ENCODE data around the gene MYL7. TPM values are rescaled to one million over a fixed set of nuclear protein-coding genes. Genes with fewer than 3 reads are reported as not detected.

The MYL7 gene
- polyA plus RNA-seq, 1 of the 3 experiments (the other 2 are of a cell fraction) = not detected

GRCh38 chr7:44159824-44160630 lies 18.9 kb upstream of the MYL7 start (continued):
- TF ChIP-seq CTCF (IDR thresholded peaks at IDR 0.05) (no peak), FOSL2 (IDR thresholded peaks at IDR 0.05; ENCODE audit: borderline replicate concordance, low read depth) (no peak), MXI1 (IDR thresholded peaks at IDR 0.05; ENCODE audit: low read depth, low read length) (no peak), JUND (IDR thresholded peaks at IDR 0.05) (no peak), EZH2phosphoT487 (IDR thresholded peaks at IDR 0.05; ENCODE audit: borderline replicate concordance, low read depth) (no peak), IRF3 (IDR thresholded peaks at IDR 0.05; ENCODE audit: low read depth, low read length) (no peak), FOXM1 (IDR thresholded peaks at IDR 0.05; ENCODE audit: low read depth) (no peak)

GRCh38 chr7:44158873-44159631 lies 17.9 kb upstream of the MYL7 start:
- no peak overlapping the region for H2AFZ ChIP-seq (ENCODE audit: low read depth)
- CTCF ChIA-PET = interaction anchor here (0.7 to 1.3 kb wide), 3 partner anchors 11 to 82 kb away, joined by 3 to 4 read pairs (median 3); no protein-coding TSS in a partner anchor

More at GRCh38 chr7:44158873-44159631, 17.9 kb upstream of the MYL7 start:
- Histone ChIP-seq H3K9ac (no peak overlapping the region), H3F3A (replicated peaks; ENCODE audit: insufficient read depth) (peaks cover 3% of the 10 kb centered on the region), H3K36me3 (replicated peaks in 1 of 2; ENCODE audit: control insufficient read depth in 1 of 2, insufficient read depth in 2 of 2, low read length in 1 of 2) (no peaks in the 10 kb centered on the region), H3K27me3 (ENCODE audit: insufficient read depth) (no peaks in the 10 kb centered on the region), H4K20me1 (ENCODE audit: insufficient read depth) (no peaks in the 10 kb centered on the region), H3K4me2 (no peak overlapping the region), H3K4me3 (ENCODE audit: low read depth in 2 of 2, low read length in 1 of 2) (no peak overlapping the region), H3K9me3 (no peaks in the 10 kb centered on the region), H3K9me2 (no peaks in the 10 kb centered on the region), H3K4me1 (ENCODE audit: control insufficient read depth in 1 of 2, insufficient read depth in 2 of 2, low read depth in 1 of 2, low read length in 1 of 2) (peaks cover 0 to 30% of the 10 kb centered on the region in 2 experiments; a peak in 3 of 4 replicates), H3K27ac (ENCODE audit: low read depth in 2 of 2, low read length in 1 of 2) (no peak overlapping the region; a peak in 1 of 4 replicates), H3K79me2 (ENCODE audit: insufficient read depth) (no peaks in the 10 kb centered on the region)
- no peak for DNase-seq
- POLR2A ChIA-PET = no interaction called here
- WGBS (ENCODE audit: low lambda C conversion rate) = 84% methylated on average over 11 of the region's 12 CpGs
- TF ChIP-seq EP300 (IDR thresholded peaks at IDR 0.05; ENCODE audit: borderline replicate concordance in 1 of 2, low read depth in 1 of 2, low read length in 1 of 2) = no peak
- TF ChIP-seq MAX (IDR thresholded peaks at IDR 0.05; ENCODE audit: low read depth) = no peak
- no peak for TF ChIP-seq NFIC (IDR thresholded peaks at IDR 0.05; ENCODE audit: borderline replicate concordance)
- no peak for TF ChIP-seq GABPA (IDR thresholded peaks at IDR 0.05; ENCODE audit: low read depth)
- no peak for TF ChIP-seq ZBTB33 (IDR thresholded peaks at IDR 0.05; ENCODE audit: borderline replicate concordance, low read depth)
- TF ChIP-seq IRF3 (IDR thresholded peaks at IDR 0.05; ENCODE audit: low read depth, low read length) = no peak
- no peak for TF ChIP-seq REST (IDR thresholded peaks at IDR 0.05; ENCODE audit: low read depth, low read length)
